ENCODE data around the gene CHST15. TPM values are rescaled to one million over a fixed set of nuclear protein-coding genes. Genes with fewer than 3 reads are reported as not detected.

The CHST15 gene
- total and polyA plus RNA-seq, 2 donors from 2014 or later, result 2.8 to 39.7 TPM

DNA sequence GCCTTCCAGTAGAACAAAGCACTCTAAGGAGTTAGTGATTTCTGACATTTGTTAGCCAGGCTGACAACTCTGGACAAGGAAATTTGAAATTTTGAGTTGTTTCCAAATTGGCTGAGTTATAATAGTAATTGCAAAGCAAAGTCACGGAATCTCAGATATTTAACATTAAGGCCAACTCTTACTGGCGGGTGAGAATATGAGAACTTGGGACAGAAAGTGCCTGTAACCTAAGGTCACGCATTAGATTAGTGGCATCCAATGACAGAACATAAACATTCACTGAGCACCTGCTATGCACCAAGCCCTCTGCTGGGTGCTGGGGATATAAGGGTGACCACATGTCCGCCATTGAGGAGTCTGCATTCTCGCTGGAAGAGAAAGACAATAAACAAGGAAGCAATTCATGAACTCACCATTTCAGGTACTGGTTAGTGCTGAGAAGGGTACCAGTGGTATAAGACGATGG lies 45.5 kb upstream of the CHST15 start:
- intact Hi-C loops (cut with DNase I), result no loop called here
- Histone ChIP-seq H3K9me3 (ENCODE audit: control insufficient read depth in 2 of 3, insufficient read depth in 1 of 3, low read length in 3 of 3) (no peaks in the 10 kb centered on the region), H3K4me3 (ENCODE audit: low read length in 3 of 3) (no peak overlapping the region), H3K27ac (ENCODE audit: low read depth in 2 of 2, low read length in 2 of 2) (no peak overlapping the region), H3K9ac (ENCODE audit: low read length in 3 of 3) (no peak overlapping the region), H3K36me3 (ENCODE audit: control insufficient read depth in 2 of 3, insufficient read depth in 3 of 3, low read length in 3 of 3) (no peaks in the 10 kb centered on the region), H3K4me1 (ENCODE audit: control insufficient read depth in 2 of 3, insufficient read depth in 2 of 3, low read depth in 1 of 3, low read length in 3 of 3) (peaks cover 0 to 2% (median 0%) of the 10 kb centered on the region in 3 donors), H3K27me3 (ENCODE audit: control insufficient read depth, insufficient read depth, low read length) (no peaks in the 10 kb centered on the region)
- FAIRE-seq (no peak), DNase-seq (no peak)
- TF ChIP-seq, protein P1, sequence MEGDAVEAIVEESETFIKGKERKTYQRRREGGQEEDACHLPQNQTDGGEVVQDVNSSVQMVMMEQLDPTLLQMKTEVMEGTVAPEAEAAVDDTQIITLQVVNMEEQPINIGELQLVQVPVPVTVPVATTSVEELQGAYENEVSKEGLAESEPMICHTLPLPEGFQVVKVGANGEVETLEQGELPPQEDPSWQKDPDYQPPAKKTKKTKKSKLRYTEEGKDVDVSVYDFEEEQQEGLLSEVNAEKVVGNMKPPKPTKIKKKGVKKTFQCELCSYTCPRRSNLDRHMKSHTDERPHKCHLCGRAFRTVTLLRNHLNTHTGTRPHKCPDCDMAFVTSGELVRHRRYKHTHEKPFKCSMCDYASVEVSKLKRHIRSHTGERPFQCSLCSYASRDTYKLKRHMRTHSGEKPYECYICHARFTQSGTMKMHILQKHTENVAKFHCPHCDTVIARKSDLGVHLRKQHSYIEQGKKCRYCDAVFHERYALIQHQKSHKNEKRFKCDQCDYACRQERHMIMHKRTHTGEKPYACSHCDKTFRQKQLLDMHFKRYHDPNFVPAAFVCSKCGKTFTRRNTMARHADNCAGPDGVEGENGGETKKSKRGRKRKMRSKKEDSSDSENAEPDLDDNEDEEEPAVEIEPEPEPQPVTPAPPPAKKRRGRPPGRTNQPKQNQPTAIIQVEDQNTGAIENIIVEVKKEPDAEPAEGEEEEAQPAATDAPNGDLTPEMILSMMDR (IDR thresholded peaks at IDR 0.05; ENCODE audit: borderline replicate concordance, extremely low read depth, insufficient read depth), result no peak

DNA sequence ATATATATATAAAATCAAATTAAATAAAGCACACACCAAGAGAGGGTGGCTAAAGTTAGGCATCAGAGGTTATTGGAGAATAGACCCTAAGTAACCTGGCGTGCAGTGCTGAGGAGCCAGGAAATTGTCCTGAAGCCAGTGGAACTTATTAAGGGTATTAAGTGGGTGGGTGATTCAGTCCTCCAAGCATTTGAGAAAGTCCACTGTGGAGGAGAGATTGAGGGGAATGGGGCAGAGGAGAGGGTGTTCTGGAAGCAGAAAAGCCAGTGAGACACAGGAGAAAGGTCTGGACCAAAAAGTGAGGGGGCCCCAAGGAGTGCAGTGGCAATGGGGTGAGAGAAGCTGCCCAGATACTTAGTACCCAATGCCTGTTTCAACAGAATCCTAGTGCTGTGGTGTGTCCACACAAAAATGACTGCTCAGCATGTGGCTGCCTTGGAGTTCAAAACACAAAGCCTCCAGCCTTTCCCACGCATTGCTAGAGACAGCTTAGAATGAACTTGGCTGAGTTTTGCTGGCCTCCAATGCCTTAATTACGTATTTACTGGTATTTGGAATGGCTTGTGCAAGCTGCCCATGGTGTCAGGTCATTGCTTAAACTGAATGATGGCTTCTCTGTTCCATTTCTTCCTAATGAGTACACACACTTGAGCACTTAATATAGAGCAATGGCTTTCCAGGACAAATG lies 44.9 kb upstream of the CHST15 start:
- intact Hi-C loops (cut with DNase I), result no loop called here
- H3K27me3 ChIP-seq (ENCODE audit: control insufficient read depth, insufficient read depth, low read length), result no peaks in the 10 kb centered on the region
- no peaks in the 10 kb centered on the region for H3K9me3 ChIP-seq (ENCODE audit: control insufficient read depth in 2 of 3, insufficient read depth in 1 of 3, low read length in 3 of 3)
- peak in 1 of 5 donors; percentile 52 for DNase-seq
- H3K27ac ChIP-seq (ENCODE audit: low read depth in 2 of 2, low read length in 2 of 2), result peak overlapping the region in 1 of 2 donors; percentile 2
- no peak overlapping the region for H3K9ac ChIP-seq (ENCODE audit: low read length in 3 of 3)
- peaks cover 0 to 2% (median 0%) of the 10 kb centered on the region in 3 donors for H3K4me1 ChIP-seq (ENCODE audit: control insufficient read depth in 2 of 3, insufficient read depth in 2 of 3, low read depth in 1 of 3, low read length in 3 of 3)
- H3K36me3 ChIP-seq (ENCODE audit: control insufficient read depth in 2 of 3, insufficient read depth in 3 of 3, low read length in 3 of 3), result no peaks in the 10 kb centered on the region
- no peak for FAIRE-seq
- TF ChIP-seq, protein P1 (IDR thresholded peaks at IDR 0.05; ENCODE audit: borderline replicate concordance, extremely low read depth, insufficient read depth), result no peak
- H3K4me3 ChIP-seq (ENCODE audit: low read length in 3 of 3), result no peak overlapping the region

DNA sequence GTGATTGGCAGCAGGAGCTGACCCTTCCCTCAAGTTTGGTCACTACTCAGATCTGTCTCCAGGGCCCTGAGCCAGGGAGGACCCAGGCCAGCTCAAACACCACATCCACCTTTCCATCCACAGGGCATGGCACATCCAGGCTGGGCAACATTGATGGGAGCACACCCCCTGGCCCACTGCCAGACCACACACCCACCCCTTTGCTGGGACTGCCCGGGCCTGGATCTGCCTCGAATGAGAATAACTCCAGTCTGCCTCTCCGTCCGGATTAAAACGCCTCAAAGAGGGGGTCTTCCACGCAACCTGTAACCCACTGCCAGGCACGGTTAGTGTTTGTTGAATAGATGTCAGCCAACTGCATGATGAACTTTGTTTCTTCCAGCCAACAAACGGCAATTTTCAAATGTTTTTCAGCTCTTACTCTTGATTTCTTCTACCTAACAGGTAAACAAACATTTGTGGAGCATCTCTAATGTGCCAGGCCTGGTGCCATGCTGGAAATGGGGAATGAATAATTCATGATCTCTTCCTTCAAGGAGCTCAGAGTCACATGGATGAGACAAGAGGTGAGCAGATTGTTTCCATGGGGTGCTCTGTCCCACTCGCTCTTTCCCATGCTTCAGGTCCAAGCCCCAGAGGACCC lies 41.0 kb upstream of the CHST15 start:
- Histone ChIP-seq H3K4me3 (ENCODE audit: low read length in 3 of 3) (no peak overlapping the region), H3K27me3 (ENCODE audit: control insufficient read depth, insufficient read depth, low read length) (no peaks in the 10 kb centered on the region), H3K9ac (ENCODE audit: low read length in 3 of 3) (no peak overlapping the region), H3K27ac (ENCODE audit: low read depth in 2 of 2, low read length in 2 of 2) (no peak overlapping the region), H3K36me3 (ENCODE audit: control insufficient read depth in 2 of 3, insufficient read depth in 3 of 3, low read length in 3 of 3) (no peaks in the 10 kb centered on the region), H3K9me3 (ENCODE audit: control insufficient read depth in 2 of 3, insufficient read depth in 1 of 3, low read length in 3 of 3) (no peaks in the 10 kb centered on the region), H3K4me1 (ENCODE audit: control insufficient read depth in 2 of 3, insufficient read depth in 2 of 3, low read depth in 1 of 3, low read length in 3 of 3) (peaks cover 0 to 2% (median 0%) of the 10 kb centered on the region in 3 donors)
- intact Hi-C loops (cut with DNase I), result no loop called here
- FAIRE-seq (no peak), DNase-seq (peak in 1 of 5 donors; percentile 64)
- TF ChIP-seq, protein P1 (IDR thresholded peaks at IDR 0.05; ENCODE audit: borderline replicate concordance, extremely low read depth, insufficient read depth), result no peak
